GM19193 (cell line): ENCODE results near the gene ZDHHC14.
A peak's percentile ranks its signal among the peaks of the same experiment; 100 is the strongest.

ENCODE experiments used
- POLR2A ChIP-seq: IDR thresholded peaks from 4 replicates; pipeline ENCODE4 v1.6.1; 2011; ENCODE audit not compliant: insufficient read depth, insufficient read length; ENCODE audit errors: extremely low read depth

The ZDHHC14 gene

DNA sequence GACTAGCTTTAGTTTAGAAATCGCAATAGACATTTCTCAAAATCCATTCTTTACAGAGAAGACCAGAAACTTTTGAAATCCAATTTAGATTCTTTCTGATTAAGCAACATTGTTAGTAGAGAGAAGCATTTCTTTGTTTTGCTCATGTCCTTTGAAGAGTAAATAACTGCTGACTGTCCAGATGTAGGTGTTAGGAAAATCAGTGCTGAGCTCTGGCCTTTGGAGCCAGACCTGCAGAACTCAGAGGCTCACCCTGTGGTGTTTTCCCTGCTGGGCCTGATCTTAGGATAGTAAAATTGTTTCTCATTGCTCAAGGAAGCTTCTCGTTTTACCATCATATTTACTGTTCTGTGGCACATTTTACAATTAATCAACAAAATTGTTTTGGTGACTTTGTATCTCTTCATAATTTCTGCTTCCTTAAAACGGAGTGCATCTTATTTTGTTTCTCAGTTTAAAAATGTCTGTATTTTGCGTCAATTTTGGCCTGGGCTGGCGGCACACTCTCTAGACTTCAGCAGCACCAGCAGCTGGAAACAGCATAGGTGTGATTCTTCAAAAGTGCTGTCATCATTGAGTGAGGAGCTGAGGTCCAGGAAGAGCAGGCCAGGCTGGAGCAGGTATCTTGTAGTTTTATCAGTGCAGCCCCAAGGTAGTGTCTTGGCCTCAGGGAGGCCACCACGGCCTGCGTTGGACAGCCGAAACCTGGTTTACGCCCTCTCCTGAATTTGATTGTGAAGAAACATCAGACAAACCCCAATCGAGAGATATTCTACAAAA is 8.3 kb upstream of the ZDHHC14 start:
- no peak for TF ChIP-seq POLR2A

DNA sequence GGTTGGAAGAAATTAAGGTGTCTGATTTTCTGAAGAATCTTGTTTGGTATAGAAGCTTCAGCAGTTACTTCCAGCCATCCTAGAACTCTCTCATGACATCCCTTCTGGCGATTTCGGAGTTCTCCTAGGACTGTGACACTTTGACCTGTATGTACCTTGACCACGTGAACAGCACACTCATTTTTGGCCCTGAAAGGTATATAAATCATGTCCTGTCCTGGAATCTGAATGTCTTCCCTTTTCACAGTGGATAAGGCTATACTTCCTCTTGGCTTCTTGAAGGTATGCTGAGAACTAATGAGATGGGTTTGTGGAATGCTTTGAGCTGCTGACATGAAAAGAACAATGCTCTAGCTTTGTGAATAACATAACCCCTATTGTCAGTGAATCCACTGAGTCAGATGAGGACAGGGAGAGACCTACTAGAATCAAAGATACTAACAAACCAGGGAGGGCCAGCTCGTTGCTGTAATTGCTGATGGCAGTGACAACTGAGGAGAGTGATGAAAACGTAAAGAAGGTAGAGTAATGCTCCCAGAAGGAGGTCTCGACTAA is 6.0 kb upstream of the ZDHHC14 start:
- no peak for TF ChIP-seq POLR2A

GRCh38 chr6:157376241-157376640 is 4.7 kb upstream of the ZDHHC14 start:
- no peak for TF ChIP-seq POLR2A

DNA sequence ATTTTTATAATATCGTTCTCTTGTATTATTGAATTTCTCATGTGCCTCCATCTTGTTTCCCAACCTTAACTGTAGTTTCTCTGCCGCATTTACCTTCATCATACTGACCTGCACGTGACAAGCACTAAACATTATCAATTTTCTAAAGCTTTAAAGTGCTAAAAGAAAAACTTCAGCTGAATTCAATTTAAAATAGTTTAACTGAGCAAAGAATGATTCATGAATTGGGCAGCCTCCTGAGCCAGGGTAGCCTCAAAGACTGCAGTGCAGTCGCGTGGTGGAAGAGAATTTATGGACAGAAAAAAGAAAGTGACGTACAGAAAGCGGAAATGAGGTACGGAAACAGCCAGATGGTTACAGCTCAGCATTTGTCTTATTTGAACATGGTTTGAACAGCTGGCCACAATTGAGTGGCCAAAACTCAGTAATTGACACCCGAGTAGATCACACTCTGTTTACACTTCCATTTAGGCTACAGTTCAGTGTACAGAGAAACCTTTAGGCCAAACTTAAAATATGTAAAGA is 4.2 kb upstream of the ZDHHC14 start:
- TF ChIP-seq POLR2A: no peak

DNA sequence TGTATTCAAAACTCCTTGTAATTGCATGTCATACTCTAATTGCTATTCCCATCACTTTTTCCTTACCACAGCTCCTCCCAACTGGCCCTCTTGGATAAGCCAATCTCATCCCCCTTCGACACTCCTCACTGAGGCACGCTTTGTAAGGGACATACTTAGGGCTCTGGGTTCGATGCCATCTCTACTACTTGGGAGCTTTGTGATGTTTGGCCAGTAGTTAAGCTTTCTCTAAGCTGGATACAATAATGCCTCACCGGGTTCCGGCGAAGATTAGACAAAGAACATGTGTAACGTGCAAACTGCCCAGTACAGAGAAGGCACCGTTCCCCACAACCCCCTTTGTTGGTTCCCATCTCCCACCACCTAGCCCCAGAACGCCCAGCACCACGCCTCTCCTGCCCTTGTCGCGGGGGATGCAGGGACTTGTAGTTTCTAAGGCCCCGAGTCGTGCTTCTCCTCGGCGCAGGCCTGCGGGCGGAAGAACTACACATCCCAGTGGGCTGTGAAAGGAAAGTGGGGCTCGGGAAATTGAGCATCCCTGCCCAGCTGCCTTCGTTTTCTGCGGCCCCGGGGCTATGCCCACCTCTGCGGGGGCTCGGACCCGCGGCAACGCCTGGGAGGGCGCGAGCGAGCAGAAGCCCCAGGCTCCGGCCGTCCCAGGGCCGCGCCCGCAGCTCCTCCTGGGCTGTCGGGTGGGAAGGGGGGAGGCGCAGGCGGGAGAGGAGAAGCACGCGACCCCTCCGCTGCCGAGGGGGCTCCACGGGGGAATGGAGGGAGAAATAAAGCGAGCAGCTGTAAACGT is 1.1 kb upstream of the ZDHHC14 start:
- peak; percentile 45 for TF ChIP-seq POLR2A

GRCh38 chr6:157380458-157380778 is 572 bp upstream of the ZDHHC14 start:
- TF ChIP-seq POLR2A: no peak

- TF ChIP-seq POLR2A: no peak
These were observed 936 bp downstream of the ZDHHC14 start for GRCh38 chr6:157381631-157382621.

GRCh38 chr6:157382821-157383220 is 1.8 kb downstream of the ZDHHC14 start:
- TF ChIP-seq POLR2A: no peak

DNA sequence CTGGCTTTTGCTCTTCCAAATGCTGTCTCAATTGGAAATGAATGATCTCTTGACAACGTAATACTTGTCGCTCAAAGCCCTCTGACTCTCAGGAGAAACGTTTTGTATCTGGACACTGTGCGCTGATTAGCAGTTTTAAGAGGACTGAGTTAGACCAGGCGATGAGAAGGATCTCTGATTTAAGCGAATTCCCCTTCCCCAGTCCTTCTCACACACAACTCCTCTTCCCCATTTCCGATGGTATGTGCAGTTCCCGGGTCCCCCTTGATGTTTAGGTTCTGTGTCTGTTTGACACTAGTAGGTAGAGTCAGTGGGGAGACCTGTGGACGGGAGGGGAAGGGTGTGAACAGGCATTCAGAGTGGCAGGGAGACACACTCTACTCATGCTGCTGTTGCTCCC is 2.5 kb downstream of the ZDHHC14 start:
- no peak for TF ChIP-seq POLR2A

DNA sequence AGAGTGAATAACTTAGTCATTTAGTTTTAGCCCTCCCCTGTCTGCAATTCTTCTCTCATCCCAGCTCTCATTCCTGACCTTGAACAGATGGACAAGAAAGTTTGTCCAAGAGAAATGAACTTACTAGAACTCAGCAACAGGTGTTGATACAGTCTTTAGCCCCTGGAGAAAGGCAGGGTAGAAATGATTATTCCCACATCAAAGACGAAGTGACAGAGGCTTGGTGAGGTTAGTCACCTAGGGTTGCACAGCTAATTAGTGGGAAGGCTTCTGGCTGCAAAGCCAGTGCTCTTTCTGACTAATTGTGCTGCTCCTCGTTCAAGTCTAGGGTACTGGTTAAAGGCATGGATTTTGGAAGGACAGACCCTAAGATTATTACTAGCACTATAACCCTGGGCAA is 4.5 kb downstream of the ZDHHC14 start:
- no peak for TF ChIP-seq POLR2A

- TF ChIP-seq POLR2A: no peak
These were observed 5.0 kb downstream of the ZDHHC14 start for GRCh38 chr6:157386023-157386422.

- TF ChIP-seq POLR2A: no peak
These were observed 5.5 kb downstream of the ZDHHC14 start for GRCh38 chr6:157386454-157386853.

GRCh38 chr6:157388924-157389323 is 7.9 kb downstream of the ZDHHC14 start:
- no peak for TF ChIP-seq POLR2A

- no peak for TF ChIP-seq POLR2A
These were observed 9.5 kb downstream of the ZDHHC14 start for GRCh38 chr6:157390273-157391060.
